HG03457 (cell line): ENCODE measurements around the gene ANXA3.
A peak's percentile ranks its signal among the peaks of the same experiment; 100 is the strongest.

ENCODE experiments used
- ATAC-seq: cut with Tn5 transposase; IDR thresholded peaks from one replicate; pipeline ENCODE4 v1.9.1; 2021; ENCODE audit warnings: moderate number of reproducible peaks; ENCODE audit not compliant: unreplicated experiment

ANXA3 gene

GRCh38 chr4:78642934-78643333 is 91.4 kb downstream of the ANXA3 start:
- ATAC-seq = no peak

- no peak for ATAC-seq
Observed at GRCh38 chr4:78644063-78644691, 92.6 kb downstream of the ANXA3 start.

GRCh38 chr4:78644744-78645330 is 93.3 kb downstream of the ANXA3 start:
- ATAC-seq = peak; percentile 75

GRCh38 chr4:78645853-78646757 is 94.5 kb downstream of the ANXA3 start:
- ATAC-seq = no peak

- no peak for ATAC-seq
Observed at GRCh38 chr4:78647272-78647671, 95.7 kb downstream of the ANXA3 start.

GRCh38 chr4:78648640-78649363 is 97.2 kb downstream of the ANXA3 start:
- no peak for ATAC-seq

GRCh38 chr4:78650106-78651024 is 98.8 kb downstream of the ANXA3 start:
- no peak for ATAC-seq

GRCh38 chr4:78651250-78651860 is 99.8 kb downstream of the ANXA3 start:
- no peak for ATAC-seq

GRCh38 chr4:78652282-78652876 is 100.8 kb downstream of the ANXA3 start:
- ATAC-seq = no peak

GRCh38 chr4:78653655-78654054 is 102.1 kb downstream of the ANXA3 start:
- ATAC-seq = no peak

GRCh38 chr4:78654807-78655206 is 103.2 kb downstream of the ANXA3 start:
- no peak for ATAC-seq

GRCh38 chr4:78656968-78657445 is 105.4 kb downstream of the ANXA3 start:
- ATAC-seq = peak; percentile 40

- no peak for ATAC-seq
Observed at GRCh38 chr4:78659264-78659663, 107.7 kb downstream of the ANXA3 start.

- no peak for ATAC-seq
Observed at GRCh38 chr4:78659665-78660064, 108.1 kb downstream of the ANXA3 start.
